Lung (tissue), 12 donors: ENCODE measurements around the gene CLASRP. TPM values are rescaled to one million over a fixed set of nuclear protein-coding genes. Genes with fewer than 3 reads are reported as not detected.

Source experiments
- ATAC-seq: fragments of 200-7000 bp; cut with Tn5 transposase; one replicate; pipeline ENCODE4 v1.9.1; 2020; ENCODE audit warnings: moderate number of reproducible peaks; ENCODE audit not compliant: insufficient read depth, low FRiP score
- DNase-seq, 3 donors: peaks; one replicate each; pipeline ENCODE4 v3.0.0-alpha.2; 2013 to 2017
- H3K27ac ChIP-seq, 2 donors: one replicate each; pipeline ENCODE4 v1.5.1; 2013; ENCODE audit warnings: mild to moderate bottlenecking in 2 of 2, moderate library complexity in 2 of 2, control low read depth in 1 of 2, inconsistent platforms in 1 of 2, low read depth in 1 of 2, low read length in 1 of 2
- H3K27me3 ChIP-seq, 3 donors: one replicate each; pipeline ENCODE4 v1.5.1; 2013; ENCODE audit warnings: low read length in 2 of 3; ENCODE audit not compliant: control insufficient read depth in 3 of 3, insufficient read depth in 3 of 3
- H3K36me3 ChIP-seq, 4 donors: one replicate each; pipeline ENCODE4 v1.5.1; 2013; ENCODE audit warnings: low read length in 4 of 4, mild to moderate bottlenecking in 1 of 4, moderate library complexity in 1 of 4; ENCODE audit not compliant: control insufficient read depth in 4 of 4, insufficient read depth in 4 of 4
- H3K4me1 ChIP-seq, 5 donors: one replicate each; pipeline ENCODE4 v1.5.1; 2013; ENCODE audit warnings: low read length in 5 of 5, mild to moderate bottlenecking in 2 of 5, moderate library complexity in 1 of 5; ENCODE audit not compliant: control insufficient read depth in 5 of 5, insufficient read depth in 5 of 5
- H3K4me3 ChIP-seq: one replicate; pipeline ENCODE4 v1.5.1; 2013; ENCODE audit warnings: mild to moderate bottlenecking, control low read depth, moderate library complexity
- H3K9ac ChIP-seq, 2 donors: one replicate each; pipeline ENCODE4 v1.5.1; 2013; ENCODE audit warnings: low read length in 2 of 2, control low read depth in 1 of 2; ENCODE audit not compliant: insufficient read depth in 1 of 2
- H3K9me3 ChIP-seq, 4 donors: one replicate each; pipeline ENCODE4 v1.5.1; 2013; ENCODE audit warnings: low read length in 3 of 4, mild to moderate bottlenecking in 1 of 4, moderate library complexity in 1 of 4; ENCODE audit not compliant: control insufficient read depth in 4 of 4, insufficient read depth in 3 of 4
- CTCF ChIP-seq: IDR thresholded peaks from 2 replicates; pipeline ENCODE4 v1.5.1; 2012; ENCODE audit warnings: mild to moderate bottlenecking; ENCODE audit errors: control extremely low read depth, extremely low read depth
- WGBS, 2 donors: extraction: QIAGEN DNeasy Blood & Tissue Kit; methylation state at CpG; one replicate each; pipeline ENCODE4 v1.1.7; 2013; 5-methylcytosine and 5-hydroxymethylcytosine counted together
- polyA plus RNA-seq, 2 donors: library from polyadenylated mRNA; stranded (reverse); fragments of 200-250 nt; gene quantifications; one replicate each; pipeline ENCODE4 v1.2.1, GENCODE V29; 2013
- total RNA-seq, 2 donors: library from RNA; depleted of rRNA in 1 of 2; stranded (reverse); fragments of >200 nt in 1 of 2; gene quantifications; one replicate each; pipeline ENCODE4 v1.2.1, GENCODE V29; 2014 to 2021
- donor health status: control.
- donor health status: control.
- donor health status: Bipolar disorder and iron deficiency.
- donor health status: healthy.
- donor health status: DM: yes; HTN: yes; CAD: no.

CLASRP gene
- total and polyA plus RNA-seq, 4 donors = 23.9 to 107 (median 57.6) TPM

- DNase-seq = no peak
- peaks cover 0 to 4% (median 2%) of the 10 kb centered on the region in 4 donors for H3K36me3 ChIP-seq
- peaks cover 0 to 22% (median 4%) of the 10 kb centered on the region in 5 donors for H3K4me1 ChIP-seq
- H3K9me3 ChIP-seq = no peaks in the 10 kb centered on the region
- H3K4me3 ChIP-seq = no peak overlapping the region
- H3K27ac ChIP-seq = no peak overlapping the region
- 49 to 66% methylated on average over 5 of the region's 5 CpGs for WGBS, 2 donors
- H3K9ac ChIP-seq = no peak overlapping the region
- H3K27me3 ChIP-seq = no peaks in the 10 kb centered on the region
- no peak for TF ChIP-seq CTCF
- ATAC-seq = no peak
Measured at GRCh38 chr19:45110851-45111266, 72.0 kb downstream of the CLASRP start.

- no peak for DNase-seq
- H3K4me1 ChIP-seq = peaks cover 0 to 25% (median 4%) of the 10 kb centered on the region in 5 donors
- WGBS, 2 donors = 88 to 91% methylated on average over 11 of the region's 11 CpGs
Measured at GRCh38 chr19:45112111-45112827, 73.4 kb downstream of the CLASRP start.

GRCh38 chr19:45113628-45114027 is 74.8 kb downstream of the CLASRP start:
- WGBS, 2 donors = 63 to 76% methylated on average over 9 of the region's 9 CpGs

More at GRCh38 chr19:45112111-45112827, 73.4 kb downstream of the CLASRP start:
- ATAC-seq = no peak
- H3K9me3 ChIP-seq = no peaks in the 10 kb centered on the region
- no peak overlapping the region for H3K9ac ChIP-seq
- no peak overlapping the region for H3K4me3 ChIP-seq
- peaks cover 0 to 4% (median 2%) of the 10 kb centered on the region in 4 donors for H3K36me3 ChIP-seq
- no peaks in the 10 kb centered on the region for H3K27me3 ChIP-seq
- no peak for TF ChIP-seq CTCF
- H3K27ac ChIP-seq = no peak overlapping the region

More at GRCh38 chr19:45113628-45114027, 74.8 kb downstream of the CLASRP start:
- Histone ChIP-seq H3K9me3 (no peaks in the 10 kb centered on the region), H3K27ac (no peak overlapping the region), H3K4me1 (peaks cover 0 to 31% (median 4%) of the 10 kb centered on the region in 5 donors), H3K4me3 (no peak overlapping the region), H3K9ac (no peak overlapping the region), H3K27me3 (no peaks in the 10 kb centered on the region), H3K36me3 (peaks cover 0 to 4% (median 2%) of the 10 kb centered on the region in 4 donors)
- DNase-seq = peak in 2 of 3 donors; percentile 17 to 38
- no peak for ATAC-seq
- TF ChIP-seq CTCF = no peak
